NCI-H82 treated with DMSO at 0.1 percent for 48 hours (cell line): ENCODE measurements around the gene IGF2BP3.
A peak's percentile ranks its signal among the peaks of the same experiment; 100 is the strongest.

Source experiments
- DNase-seq: peaks from one replicate; lab custom pipeline; 2025; ENCODE audit not compliant: unreplicated experiment; lab: John Stamatoyannopoulos, UW

Gene IGF2BP3

DNA sequence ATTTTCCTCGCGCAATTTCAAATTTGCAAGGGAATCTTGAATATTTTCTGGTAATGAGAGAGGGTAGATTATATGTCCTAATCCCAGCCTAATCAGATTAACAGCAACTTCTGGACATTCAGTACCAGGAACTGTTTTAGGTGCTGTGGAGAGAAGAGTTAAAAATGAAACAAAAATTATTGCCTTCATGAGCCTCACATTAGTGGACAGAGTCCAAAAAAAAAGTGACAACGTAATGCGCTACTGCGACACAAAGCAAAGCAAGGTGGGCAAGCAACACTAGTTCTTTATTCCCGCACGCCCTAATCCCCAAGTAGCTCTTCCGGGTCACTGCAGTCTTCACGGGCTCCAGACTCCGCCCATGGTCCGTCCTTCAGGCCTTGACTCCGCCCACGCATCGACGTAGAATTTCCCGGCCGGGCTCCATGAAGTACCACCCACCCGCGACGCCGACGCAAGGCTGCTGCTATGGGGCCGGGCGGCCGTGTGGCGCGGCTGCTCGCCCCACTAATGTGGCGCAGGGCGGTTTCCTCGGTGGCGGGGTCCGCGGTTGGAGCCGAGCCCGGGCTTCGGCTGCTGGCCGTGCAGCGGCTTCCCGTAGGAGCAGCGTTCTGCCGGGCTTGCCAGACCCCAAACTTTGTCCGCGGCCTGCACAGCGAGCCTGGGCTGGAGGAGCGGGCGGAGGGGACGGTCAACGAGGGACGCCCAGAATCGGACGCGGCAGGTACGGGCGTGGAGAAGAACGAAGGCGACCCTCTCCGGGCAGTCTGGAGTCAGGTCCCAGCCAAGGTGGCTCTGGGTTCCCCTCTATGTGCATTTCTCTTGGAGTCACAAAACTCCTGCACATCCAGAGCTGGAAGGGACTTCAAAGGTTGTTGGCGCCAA is 171.2 kb downstream of the IGF2BP3 start, which contains the start of gene MALSU1:
Gene MALSU1, plus strand, starts transcription at position 455 of the 885 bp plus-strand sequence. Its CDS starts 14 bp downstream, at position 469.
- DNase-seq = peak; percentile 96

DNA sequence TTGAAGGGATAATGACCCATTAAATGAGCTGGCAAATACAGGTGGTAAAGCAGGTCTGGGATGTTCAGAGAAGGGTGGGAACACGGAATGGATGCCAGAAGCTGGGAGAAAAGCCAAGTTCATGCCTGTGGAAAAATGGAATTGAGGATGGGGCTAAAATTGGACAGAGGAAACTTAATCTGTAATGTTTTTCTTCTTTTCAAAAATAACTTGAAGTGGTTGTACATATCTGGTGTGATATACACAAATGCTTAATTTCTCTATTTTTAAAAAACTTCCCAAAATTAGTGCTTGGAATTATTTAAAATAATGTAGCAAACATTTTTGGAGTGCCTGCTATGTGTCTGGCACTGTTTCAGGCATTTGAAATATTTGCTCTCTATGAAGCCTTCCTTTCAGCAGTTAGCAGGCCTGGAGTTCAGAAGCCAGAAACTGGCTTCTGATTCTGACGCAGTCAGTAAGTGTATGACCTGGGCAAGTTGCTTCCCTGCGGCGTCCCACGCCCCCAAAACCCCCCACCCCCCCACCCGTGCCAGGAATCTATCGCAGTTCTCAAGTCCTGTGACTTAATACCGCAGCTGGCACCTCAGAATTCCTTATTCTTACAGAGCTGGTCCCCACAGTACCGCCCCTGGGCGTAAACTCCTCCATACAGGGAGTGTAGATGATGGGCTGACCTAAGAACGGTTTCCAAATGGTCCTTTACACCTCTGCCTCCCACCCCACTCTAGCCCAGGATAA is 172.0 kb downstream of the IGF2BP3 start:
- no peak for DNase-seq

DNA sequence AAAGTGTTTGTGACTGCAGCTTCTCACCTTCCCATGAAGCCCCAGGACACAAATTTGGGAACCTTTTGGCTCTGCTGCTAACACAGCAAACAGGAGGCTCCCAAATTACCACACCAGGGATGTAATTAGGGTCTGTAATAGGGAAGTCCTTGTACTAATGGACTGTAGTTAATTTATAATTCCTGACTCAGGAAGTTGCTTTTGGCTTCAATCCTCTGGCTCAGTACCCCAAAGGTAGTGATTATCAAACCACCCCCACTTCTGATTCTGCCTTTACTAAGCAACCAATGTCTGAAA is 174.9 kb downstream of the IGF2BP3 start:
- no peak for DNase-seq

DNA sequence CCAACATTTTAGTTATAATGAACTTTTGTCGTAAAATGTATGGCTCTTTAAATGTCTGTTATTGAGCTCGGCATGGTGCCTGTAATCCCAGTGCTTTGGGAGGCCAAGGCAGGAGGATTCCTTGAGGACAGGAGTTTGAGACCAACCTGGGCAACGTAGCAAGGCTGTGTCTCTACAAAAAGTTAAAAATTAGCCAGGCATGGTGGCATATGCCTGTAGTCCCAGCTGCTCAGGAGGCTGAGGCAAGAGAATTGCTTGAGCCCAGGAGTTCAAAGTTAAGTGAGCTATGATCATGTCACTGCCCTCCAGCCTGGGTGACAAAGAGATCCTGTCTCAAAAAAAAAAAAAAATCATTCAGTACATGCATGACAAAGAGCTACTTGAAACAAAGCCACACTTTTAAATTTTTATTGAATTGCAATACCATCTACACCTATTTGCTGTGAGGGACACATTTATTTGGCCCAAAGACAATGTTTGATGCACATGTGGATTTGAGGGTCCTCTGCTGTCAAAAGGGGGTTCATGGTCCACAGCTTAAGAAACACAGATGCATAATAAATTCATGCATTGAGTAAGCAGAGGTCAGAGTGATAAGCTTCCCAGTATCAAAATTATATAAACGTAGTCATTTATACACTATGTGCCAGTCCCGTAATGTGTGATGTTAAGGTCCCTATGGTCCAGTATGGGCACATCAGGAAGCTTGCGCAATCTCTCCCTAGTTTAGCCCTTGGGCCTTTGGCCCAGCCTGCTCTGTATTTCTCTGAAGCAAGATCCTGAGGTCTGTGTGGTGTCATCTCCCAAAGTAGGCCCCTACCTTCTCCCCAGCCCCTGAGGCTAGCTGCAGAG is 175.5 kb downstream of the IGF2BP3 start:
- no peak for DNase-seq

DNA sequence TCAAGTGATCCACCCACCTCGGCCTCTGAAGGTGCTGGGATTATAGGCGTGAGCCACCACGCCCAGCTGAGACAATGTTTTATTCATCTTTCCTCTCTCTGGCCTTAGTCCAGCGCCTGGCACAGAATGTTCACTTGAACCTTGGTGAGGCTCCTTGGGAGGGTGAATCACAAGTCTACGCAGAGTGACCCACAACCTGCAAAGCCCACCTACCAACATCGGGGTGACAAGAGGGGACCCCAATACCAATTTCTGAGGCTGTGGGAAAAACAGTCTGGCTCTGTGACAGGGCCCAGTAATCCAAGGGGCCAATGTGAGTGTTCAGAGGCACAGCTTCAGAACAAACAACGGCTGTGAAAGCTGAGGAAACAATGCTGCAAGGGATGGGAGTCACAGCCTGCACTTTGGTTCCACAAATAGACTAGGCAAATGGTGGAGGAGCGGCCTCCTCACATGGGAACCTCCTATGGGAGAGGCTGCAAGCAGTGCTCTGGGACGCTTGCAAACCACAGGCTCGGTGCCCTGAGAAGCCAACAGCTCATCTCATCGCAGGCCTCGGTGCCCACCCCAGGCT is 176.7 kb downstream of the IGF2BP3 start:
- no peak for DNase-seq

DNA sequence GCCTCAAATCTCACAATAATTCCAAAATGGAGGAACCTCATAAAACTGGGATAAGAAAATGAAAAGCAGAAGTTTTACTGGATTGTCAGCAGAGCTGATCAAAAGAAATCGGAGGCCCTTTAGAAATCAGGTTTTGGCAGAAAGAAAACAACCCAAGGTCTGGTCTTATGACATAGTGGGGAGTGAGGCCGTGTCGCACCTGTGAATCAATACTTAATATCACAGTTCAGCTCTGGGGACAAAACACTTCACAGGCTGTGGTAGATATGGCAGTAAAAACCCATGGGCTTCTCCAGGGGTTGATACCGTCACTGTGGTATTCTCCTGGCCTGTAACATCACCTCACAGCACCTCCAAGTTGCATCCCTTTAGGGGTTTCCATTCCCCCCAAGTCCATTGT is 177.7 kb downstream of the IGF2BP3 start:
- DNase-seq = no peak

DNA sequence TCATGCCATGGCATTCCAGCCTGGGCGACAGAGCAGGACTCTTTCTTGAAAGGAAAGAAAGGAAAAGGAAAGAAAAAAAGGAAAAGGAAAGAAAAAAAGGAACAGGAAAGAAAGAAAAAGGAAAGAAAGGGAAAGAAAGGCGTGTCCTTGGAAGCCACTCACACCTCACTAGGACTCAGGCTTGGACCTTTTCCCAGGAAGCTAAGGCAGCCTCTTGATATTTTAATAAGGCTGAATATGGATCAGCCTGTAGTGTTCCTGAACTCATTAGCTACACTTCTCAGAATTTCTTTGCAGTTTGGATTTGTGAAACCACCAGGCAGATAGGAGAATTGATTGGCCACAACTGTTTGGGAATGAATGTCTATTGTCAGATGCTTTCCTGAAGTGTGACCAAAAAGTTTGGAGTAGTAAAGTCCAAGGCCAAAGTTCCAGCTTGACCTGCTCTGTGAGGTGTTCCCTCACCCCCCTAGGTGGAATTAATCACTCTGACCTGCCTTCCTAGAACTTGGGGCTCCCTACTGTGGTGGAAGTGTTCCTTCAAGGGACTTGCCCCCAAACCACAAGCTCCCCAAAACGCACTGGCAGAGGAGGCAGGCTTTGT is 178.2 kb downstream of the IGF2BP3 start:
- DNase-seq = no peak

DNA sequence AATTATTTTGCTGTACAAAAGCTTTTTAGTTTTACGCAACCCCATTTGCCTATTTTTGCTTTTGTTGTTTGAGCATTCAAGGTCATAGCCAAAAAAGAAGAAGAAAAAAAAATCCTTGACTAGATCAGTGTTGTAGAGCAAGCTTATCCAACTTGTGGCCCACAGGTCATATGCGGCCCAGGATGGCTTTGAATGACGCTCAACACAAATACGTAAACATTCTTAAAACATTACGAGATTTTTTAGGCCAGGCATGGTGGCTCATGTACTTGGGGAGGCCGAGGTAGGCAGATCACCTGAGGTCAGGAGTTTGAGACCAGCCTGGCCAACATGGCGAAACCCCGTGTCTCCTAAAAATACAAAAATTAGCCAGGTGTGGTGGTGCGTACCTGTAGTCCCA is 179.3 kb downstream of the IGF2BP3 start:
- DNase-seq = no peak

DNA sequence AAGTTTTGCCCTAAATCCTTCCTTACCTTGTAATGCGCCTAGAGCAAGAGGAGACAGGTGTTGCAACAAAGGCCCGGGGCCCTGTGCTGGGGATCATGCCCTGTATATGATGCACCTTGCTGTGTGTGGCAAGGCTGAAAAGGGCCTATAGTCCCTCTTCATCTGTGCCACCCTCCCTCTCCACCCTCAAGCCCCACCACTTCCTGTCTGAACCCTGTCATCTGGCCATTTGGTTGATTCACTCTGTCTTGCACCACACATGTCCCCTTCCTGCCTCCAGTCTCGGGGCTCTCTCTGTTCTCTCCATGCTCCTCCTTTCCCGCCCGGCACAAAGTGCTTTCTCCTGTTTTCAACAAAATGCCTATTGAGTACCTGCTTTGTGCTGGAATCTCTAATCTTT is 182.7 kb downstream of the IGF2BP3 start:
- DNase-seq = no peak

DNA sequence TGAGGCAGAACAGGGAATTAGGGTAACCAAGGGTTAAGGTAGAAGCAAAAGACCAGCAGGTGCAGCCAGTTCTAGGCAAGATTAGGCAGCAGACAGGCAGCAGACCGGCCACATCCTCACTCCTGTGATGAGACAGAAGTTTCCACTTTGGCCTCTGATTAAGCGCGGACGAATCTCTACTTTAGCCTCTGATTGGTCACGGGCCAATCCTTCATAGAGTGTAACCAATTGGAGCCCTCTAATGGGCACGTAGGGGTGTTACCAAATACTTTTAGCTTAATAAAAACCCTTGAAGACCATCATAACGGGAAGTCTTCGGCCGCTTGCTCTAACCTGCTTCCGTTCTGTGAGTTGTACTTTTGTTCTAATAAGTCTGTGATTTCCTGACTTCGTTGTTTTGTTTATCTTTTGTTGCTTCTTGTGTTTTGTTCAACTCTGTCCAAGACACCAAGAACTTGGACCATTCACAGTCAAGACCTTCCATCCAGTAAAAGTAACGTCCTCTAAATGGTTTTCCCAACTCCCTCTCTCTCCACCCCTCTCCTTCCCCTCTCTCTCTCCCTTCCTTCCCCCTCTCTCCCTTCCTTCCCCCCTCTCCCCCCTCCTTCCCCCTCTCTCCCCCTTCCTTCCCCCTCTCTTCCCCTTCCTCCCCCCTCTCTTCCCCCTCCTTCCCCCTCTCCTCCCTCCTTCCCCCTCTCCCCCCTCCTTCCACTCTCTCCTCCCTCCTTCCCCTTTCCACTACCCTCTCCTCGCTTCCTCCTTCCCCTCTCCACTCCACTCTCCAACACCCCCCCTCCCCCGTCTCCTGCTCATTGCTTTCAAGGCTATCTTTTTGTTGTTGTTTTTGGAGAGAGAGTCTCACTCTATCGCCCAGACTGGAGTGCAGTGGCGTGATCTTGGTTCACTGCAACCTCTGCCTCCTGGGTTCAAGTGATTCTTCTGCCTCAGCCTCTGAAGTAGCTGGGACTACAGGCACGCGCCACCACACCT is 184.3 kb downstream of the IGF2BP3 start:
- no peak for DNase-seq

DNA sequence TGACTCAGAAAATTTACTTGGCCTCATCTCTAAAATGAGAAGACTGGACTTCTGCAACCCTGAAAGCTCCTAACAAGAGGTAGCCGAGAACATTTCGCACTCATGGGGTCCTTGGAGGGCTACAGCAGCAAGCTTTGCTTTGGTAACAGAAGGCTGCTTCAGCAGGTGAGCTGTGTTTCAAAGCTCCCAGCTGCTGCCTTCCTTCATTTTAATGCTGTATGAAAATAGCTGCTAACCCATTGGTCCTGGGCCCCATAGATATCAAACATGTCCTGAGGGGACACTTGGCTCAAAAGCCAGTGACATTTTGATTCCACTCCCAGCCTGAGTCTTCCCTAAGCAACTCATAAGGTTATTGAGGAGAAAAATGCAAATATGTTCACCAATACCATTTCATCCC is 185.4 kb downstream of the IGF2BP3 start:
- no peak for DNase-seq

DNA sequence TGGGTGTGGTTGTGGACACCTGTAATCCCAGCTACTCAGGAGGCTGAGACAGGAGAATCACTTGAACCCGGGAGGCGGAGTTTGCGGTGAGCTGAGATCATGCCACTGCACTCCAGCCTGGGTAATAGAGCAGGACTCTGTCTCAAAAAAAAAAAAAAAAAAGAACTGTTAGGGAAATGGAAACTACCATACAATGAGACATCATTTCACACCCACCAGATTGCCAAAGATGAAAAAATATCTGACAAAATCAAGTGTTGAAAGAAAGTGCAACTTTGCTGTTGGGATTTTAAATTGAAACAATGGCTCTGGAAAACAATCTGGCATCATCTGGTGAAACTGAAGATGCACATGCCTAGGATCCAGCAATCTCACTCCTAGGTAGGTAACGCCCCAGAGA is 187.2 kb downstream of the IGF2BP3 start:
- DNase-seq = no peak

DNA sequence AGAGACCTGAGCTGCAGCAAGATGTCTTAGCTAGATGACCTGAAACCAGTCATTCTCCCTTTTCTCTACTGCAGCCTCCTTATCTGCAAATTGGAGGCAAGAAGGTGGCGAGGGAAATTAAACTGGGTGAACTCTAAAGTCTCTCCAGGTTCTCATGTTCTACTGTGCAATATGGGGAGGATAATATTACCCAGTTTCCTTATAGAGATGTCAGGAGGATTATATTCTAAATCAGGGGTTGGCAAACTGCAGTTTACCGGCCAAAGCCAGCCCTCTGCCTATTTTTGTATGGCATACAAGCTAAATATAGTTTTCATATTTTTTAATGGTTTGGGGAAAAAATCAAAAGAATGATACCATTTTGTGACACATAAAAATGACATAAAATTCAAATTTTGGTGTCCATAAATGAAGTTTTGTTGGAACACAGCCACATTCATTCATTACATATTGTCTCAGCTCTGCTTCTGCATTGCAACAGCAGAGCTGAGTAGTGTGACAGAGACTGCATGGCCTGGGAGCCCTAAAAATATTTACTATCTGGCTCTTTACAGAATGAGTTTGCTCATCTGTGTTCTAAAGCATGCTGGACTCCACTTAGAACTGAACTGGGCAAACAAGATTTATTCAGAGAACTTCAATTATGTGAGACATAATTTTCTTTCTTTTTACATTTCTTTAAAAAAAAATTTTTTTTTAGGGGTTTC is 190.3 kb downstream of the IGF2BP3 start:
- DNase-seq = no peak

DNA sequence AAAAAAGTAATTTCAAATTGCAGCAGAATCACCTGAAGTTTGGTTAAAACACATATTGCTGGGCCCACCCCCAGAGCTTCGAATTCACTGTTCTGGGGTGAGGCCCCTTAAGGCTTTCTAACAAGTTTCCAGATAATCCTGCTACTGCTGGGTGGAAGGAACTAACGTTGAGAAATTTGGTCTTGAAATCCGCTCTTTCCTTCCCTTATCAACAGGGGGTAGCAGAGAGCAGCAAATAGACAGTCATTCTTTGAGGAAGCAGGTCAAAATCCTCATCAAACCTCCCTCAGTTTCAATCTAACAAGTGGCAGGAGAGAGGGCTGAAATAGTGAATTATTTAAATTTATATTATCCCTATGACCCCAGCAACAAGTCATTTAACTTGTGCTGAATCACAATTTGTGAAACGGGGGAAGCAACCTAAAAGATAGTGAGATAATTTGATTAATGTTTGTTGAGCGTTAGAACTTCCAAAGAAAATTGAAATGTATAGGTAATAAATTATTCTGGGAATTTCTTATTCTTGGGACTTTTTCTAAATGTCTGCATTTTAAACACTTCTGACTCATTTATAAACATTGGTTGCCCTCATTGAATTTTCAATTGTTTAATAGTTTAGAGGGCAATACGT is 192.8 kb downstream of the IGF2BP3 start:
- DNase-seq = peak; percentile 28

DNA sequence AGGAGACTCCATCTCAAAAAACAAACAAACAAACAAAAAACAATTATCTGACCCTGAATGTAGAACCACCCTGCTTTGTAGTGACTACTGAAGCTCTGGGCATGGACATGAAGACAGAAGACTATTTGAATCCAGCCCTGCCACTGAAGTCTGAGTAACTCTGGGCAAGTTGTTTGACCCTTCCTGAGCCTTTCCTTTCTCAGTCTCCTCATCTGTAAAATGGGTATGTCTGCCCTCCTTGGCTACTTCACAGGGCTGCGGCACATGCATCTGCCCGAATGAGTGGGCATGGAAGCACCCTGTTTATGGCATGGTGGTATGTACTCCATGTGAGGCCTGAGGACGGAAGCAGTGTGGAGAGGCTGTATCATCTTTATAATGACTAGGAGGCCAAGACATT is 193.3 kb downstream of the IGF2BP3 start:
- DNase-seq = no peak

DNA sequence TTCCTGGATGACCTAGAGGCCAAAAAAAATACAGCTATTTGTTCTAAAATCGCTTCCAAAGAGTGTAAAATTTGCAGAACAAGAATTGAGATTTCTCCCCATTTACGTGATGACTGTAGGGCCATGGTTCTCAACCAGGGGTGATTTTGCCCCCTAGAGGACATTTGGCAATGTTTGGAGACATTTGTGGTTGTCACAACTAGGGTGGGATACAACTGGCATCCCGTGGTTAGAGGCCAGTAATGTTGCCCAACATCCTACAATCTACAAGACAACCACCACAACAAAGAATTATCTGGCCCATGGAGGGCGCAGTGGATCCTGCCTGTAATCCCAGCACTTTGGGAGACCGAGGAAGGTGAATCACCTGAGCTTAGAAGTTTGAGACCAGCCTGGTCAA is 193.9 kb downstream of the IGF2BP3 start:
- DNase-seq = no peak

DNA sequence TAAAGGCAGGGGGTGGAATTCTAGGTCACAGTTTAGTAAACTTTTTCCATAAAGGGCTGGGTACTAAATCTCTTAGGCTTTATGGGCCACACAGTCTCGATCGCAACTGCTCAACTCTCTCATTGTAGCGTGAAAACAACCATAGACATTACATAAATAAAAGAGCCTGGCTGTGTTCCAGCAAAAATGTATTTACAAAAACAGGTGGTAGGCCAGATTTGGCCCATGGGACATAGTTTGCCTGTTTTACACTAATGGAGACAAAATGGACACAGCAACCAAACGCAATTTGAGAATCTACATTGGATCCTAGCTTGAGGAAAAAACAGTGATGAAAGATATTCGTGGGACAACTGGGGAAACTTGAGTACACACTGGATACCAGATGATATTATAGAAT is 194.4 kb downstream of the IGF2BP3 start:
- DNase-seq = no peak

DNA sequence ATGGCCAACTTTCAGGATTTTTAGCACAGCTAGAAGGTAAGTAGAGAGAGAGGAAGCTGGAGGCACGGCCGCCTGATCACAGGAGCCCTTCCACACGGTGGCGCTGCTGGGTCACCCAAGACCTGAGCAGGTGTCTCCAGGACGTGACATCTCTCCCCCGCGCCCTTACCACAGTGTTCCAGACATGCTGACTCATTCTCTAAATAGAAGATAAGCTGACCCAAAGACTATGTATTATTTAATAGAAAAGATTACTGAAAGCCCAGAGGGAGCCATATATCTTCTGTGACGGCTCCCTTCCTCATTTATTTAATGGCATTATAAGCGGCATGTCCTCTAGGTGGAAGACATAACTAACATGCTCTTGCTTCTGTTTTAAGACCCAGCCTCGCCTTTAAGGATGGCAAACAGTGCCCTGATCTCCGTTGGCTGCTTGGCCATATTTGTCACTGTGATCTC is 197.1 kb downstream of the IGF2BP3 start:
- peak; percentile 89 for DNase-seq
